Prostate gland (tissue), 2 donors: ENCODE results near the gene TGFA. TPM values are rescaled to one million over a fixed set of nuclear protein-coding genes. Genes with fewer than 3 reads are reported as not detected.
A peak's percentile ranks its signal among the peaks of the same experiment; 100 is the strongest.

Source experiments
- DNase-seq: peaks from one replicate; pipeline ENCODE4 v3.0.0-alpha.2; 2019; ENCODE audit warnings: low spot score
- H3K27ac ChIP-seq, 2 donors: fragments of 200-600 bp; sonication (generic); 2 replicates each; pipeline ENCODE4 v1.5.1; 2017 to 2019
- H3K27me3 ChIP-seq: fragments of 200-600 bp; sonication (generic); replicated peaks from 2 replicates; pipeline ENCODE4 v1.5.1; 2019; ENCODE audit not compliant: insufficient read depth
- H3K36me3 ChIP-seq, 2 donors: fragments of 200-600 bp; sonication (generic); 1 replicate in 1 of 2; 2 replicates in 1 of 2; pipeline versions ENCODE4 v1.5.1 to v1.8.1; 2017 to 2019
- H3K4me1 ChIP-seq: fragments of 200-600 bp; sonication (generic); replicated peaks from 2 replicates; pipeline ENCODE4 v1.5.1; 2019
- H3K4me3 ChIP-seq, 2 donors: fragments of 200-600 bp; sonication (generic); 2 replicates each; pipeline ENCODE4 v1.5.1; 2017 to 2019
- H3K9me3 ChIP-seq: fragments of 200-600 bp; sonication (generic); 2 replicates; pipeline ENCODE4 v1.5.1; 2017
- POLR2A ChIP-seq: fragments of 450-650 bp; IDR thresholded peaks from one replicate; pipeline ENCODE4 v1.6.1; 2016; ENCODE audit warnings: antibody characterized with exemption, mild to moderate bottlenecking
- POLR2AphosphoS5 ChIP-seq: sonication (generic); formaldehyde crosslinking; IDR thresholded peaks from one replicate; pipeline ENCODE4 v1.6.1; 2017; ENCODE audit warnings: antibody characterized with exemption
- WGBS: methylation state at CpG from one replicate; pipeline ENCODE4 v1.1.5; 2018; 5-methylcytosine and 5-hydroxymethylcytosine counted together
- intact Hi-C: fragments of 100-400 bp; cut with DNase I; formaldehyde crosslinking; loops from one replicate; pipeline ENCODE4 v1.14.2; 2022
- total RNA-seq, 2 donors: library from RNA; depleted of rRNA; stranded (reverse); fragments of >200 nt; gene quantifications; one replicate each; pipeline ENCODE4 v1.1.0, GENCODE V29; 2016
- TF ChIP-seq, protein P1 (sequence below), 4 experiments: fragments of 200-600 bp in 2 of 4; fragments of 450-650 bp in 2 of 4; sonication (generic) in 2 of 4; IDR thresholded peaks; 1 replicate in 3 of 4; 2 replicates in 1 of 4; pipeline ENCODE4 v1.5.1; 2016 to 2019; ENCODE audit warnings: antibody characterized with exemption in 4 of 4, mild to moderate bottlenecking in 2 of 4, moderate library complexity in 2 of 4

Gene TGFA
- total RNA-seq, 2 donors from 2014 or later = 3.7 to 9.2 TPM

DNA sequence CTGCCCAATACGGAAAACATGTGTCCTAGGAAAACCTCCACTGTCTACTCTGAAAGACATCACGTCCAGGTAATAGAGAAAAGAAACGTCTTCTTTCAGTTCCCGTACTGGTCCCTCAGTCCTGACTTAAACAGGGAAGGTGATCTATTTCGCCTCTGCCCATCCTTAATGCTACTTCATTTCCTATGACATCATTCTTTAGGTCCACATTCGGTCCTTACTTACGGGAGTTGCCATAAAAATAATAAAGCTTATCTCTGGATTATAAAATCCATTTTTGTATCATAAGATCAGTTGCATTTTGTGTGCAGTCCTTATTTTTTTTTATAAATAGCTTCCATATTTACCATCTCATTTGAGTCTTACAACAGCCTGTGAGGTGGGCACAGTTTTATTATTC, 3.7 kb downstream of the TGFA start:
- TF ChIP-seq, protein P1, sequence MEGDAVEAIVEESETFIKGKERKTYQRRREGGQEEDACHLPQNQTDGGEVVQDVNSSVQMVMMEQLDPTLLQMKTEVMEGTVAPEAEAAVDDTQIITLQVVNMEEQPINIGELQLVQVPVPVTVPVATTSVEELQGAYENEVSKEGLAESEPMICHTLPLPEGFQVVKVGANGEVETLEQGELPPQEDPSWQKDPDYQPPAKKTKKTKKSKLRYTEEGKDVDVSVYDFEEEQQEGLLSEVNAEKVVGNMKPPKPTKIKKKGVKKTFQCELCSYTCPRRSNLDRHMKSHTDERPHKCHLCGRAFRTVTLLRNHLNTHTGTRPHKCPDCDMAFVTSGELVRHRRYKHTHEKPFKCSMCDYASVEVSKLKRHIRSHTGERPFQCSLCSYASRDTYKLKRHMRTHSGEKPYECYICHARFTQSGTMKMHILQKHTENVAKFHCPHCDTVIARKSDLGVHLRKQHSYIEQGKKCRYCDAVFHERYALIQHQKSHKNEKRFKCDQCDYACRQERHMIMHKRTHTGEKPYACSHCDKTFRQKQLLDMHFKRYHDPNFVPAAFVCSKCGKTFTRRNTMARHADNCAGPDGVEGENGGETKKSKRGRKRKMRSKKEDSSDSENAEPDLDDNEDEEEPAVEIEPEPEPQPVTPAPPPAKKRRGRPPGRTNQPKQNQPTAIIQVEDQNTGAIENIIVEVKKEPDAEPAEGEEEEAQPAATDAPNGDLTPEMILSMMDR (IDR thresholded peaks at IDR 0.05) = no peak
- TF ChIP-seq POLR2A = no peak
- TF ChIP-seq POLR2AphosphoS5 = no peak
- Histone ChIP-seq H3K9me3 (no peaks in the 10 kb centered on the region), H3K27ac (no peak overlapping the region), H3K4me1 (peaks cover 4% of the 10 kb centered on the region), H3K36me3 (no peaks in the 10 kb centered on the region), H3K27me3 (no peaks in the 10 kb centered on the region), H3K4me3 (no peak overlapping the region)
- 89% methylated on average over 7 of the region's 7 CpGs for WGBS
- intact Hi-C loops = no loop called here
- DNase-seq = no peak

DNA sequence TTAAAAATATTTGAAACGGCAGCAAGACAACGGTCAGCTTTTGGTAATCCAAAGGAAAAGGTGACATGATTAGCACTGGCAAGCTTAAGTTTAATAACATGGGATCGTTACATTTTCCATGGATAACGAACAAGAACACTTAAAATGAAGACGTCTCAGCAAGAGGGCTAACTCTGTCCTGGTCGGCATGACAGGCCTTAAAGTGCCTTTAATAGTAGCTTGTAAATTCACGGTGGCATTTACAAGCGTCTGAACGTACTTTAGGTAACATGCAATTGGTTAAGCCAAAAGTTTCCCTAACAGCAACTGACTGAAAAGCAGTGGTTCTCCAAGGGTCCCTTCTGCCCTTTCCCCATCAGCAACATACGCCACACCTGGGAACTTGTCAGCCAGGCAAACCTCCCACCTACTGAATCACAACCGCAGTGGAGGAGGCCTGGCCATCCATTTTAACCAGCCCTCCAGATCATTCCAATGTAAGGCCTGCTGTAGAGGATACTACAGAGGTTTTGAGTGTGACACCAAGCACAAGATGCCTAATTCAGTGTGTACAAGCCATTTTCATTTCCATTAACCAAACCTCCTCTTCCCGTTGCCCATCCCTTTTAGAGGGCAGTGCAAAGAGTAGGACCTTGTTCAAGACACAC, 4.4 kb downstream of the TGFA start:
- peak; percentile 34 for DNase-seq
- intact Hi-C loops = no loop called here
- H3K36me3 ChIP-seq = no peaks in the 10 kb centered on the region
- no peaks in the 10 kb centered on the region for H3K9me3 ChIP-seq
- no peaks in the 10 kb centered on the region for H3K27me3 ChIP-seq
- TF ChIP-seq POLR2AphosphoS5 = peak; percentile 59
- TF ChIP-seq, protein P1 (IDR thresholded peaks at IDR 0.05) = no peak
- TF ChIP-seq POLR2A = no peak
- H3K4me3 ChIP-seq = no peak overlapping the region
- 39% methylated on average over 12 of the region's 12 CpGs for WGBS
- no peaks in the 10 kb centered on the region for H3K4me1 ChIP-seq
- no peak overlapping the region for H3K27ac ChIP-seq

DNA sequence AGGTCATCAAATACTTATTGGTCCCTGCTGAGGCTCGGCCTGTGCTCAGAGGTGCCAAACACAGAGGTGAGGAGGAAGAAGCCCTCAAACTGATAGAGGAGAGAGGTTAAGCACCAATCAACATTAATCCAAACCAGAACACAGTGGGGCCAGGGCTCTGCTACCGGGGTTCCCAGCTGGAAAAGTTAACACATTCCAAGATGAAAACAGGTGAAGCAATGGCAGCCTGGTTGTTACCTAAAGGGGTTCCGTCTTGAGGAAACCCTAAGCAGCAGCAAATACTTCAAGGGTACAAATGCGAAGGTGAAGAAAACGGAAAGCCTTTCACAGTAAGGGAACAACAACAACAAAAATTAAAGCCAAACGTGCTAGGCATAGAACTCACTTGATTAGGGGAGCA, 5.4 kb downstream of the TGFA start:
- intact Hi-C loops = no loop called here
- no peak for DNase-seq
- H3K4me1 ChIP-seq = no peaks in the 10 kb centered on the region
- no peaks in the 10 kb centered on the region for H3K36me3 ChIP-seq
- no peak for TF ChIP-seq POLR2AphosphoS5
- TF ChIP-seq, protein P1 (IDR thresholded peaks at IDR 0.05) = no peak
- TF ChIP-seq POLR2A = no peak
- H3K9me3 ChIP-seq = no peaks in the 10 kb centered on the region
- WGBS = 77% methylated on average over 6 of the region's 6 CpGs
- no peaks in the 10 kb centered on the region for H3K27me3 ChIP-seq
- no peak overlapping the region for H3K4me3 ChIP-seq
- no peak overlapping the region for H3K27ac ChIP-seq

DNA sequence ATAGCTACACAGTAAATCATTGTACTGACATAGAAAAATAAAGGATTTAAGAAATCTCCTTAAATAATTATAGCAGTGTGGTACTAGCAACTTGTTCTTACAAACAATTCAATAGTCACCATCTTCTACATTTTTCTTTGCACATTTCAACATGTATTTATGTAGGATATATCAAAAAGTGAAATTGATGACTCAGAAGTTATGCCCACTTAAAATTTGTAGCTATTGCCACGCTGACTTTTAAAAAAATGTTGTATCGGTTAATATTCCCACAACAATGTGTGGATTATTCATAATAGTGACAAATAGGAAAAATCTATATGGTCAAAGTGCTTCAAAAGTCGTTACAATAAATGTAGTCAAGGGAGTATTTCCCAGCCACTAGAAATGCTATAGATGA, 6.7 kb downstream of the TGFA start:
- H3K36me3 ChIP-seq = no peaks in the 10 kb centered on the region
- no peak for DNase-seq
- TF ChIP-seq, protein P1 (IDR thresholded peaks at IDR 0.05) = no peak
- no peak for TF ChIP-seq POLR2AphosphoS5
- no peak for TF ChIP-seq POLR2A
- no peaks in the 10 kb centered on the region for H3K9me3 ChIP-seq
- 85% methylated on average over 3 of the region's 3 CpGs for WGBS
- intact Hi-C loops = no loop called here
- no peak overlapping the region for H3K27ac ChIP-seq
- H3K4me3 ChIP-seq = no peak overlapping the region
- no peaks in the 10 kb centered on the region for H3K4me1 ChIP-seq
- no peaks in the 10 kb centered on the region for H3K27me3 ChIP-seq

DNA sequence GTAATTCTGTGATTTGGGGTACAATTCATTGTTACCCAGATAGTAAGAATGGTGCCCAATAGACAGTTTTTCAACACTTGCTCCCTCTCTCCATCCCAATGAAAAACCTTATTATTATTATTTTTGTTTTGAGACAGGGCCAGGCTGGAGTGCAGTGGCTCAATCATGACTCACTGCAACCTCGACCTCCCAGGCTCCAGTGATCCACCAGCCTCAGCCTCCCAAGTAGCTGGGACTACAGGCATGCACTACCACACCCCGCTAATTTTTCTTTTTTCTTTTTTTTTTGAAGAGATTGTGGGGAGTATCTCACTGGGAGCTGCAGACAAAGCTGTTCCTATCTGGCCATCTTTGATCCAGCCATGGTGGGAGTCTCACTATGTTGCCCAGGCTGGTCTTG, 7.2 kb downstream of the TGFA start:
- Histone ChIP-seq H3K27me3 (no peaks in the 10 kb centered on the region), H3K36me3 (no peaks in the 10 kb centered on the region), H3K4me1 (no peaks in the 10 kb centered on the region), H3K4me3 (no peak overlapping the region), H3K9me3 (no peaks in the 10 kb centered on the region), H3K27ac (no peak overlapping the region)
- no peak for DNase-seq
- intact Hi-C loops = no loop called here
- TF ChIP-seq, protein P1 (IDR thresholded peaks at IDR 0.05) = no peak
- TF ChIP-seq POLR2AphosphoS5 (no peak), POLR2A (no peak)
- 75% methylated on average over 2 of the region's 2 CpGs for WGBS
